ENCODE measurements around the gene SCN1A.

SCN1A gene

DNA sequence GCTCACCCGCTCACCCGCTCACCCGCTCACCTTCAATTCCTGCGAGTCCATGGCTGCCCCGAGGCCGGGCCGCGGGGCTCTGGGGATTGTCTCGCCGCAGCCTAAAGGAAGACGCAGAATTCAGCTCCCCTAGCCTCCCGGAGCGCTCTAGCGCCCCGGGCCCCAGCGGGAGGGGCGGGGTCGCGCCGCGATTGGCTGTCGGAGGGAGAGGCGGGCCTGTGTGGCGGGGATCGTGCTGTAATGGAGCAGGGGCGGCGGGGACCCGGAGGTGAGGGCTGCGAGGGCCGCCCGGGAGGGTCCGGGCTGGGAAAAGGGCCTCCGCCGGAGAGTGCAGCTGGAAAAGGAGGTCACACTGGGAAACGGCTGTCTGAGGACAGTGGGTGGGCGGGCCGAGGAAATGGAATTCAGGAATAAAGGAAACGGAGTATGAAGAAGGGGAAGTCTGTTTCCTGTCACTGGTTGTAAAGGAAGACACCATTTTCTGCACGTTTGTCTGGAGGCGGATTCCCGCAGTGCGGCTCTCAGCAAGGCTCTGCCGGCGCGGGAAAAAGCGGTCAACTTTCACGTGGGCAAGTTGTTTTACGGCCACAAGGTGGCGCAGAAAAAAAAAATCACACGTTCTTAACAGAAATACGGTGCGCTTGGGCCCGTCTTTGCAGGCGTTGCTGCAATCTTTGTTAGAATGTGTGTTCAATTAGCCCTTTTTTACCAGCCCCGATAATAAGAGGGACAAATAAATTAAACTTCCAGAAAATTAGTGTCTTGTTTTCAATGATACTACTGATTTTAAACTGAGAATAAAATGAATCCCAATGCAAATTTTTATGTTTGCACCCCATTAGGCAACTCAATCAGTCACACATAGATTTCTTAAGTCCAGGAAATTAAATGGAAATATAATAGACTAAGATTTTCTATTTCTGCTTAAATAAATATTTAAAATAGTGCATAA, 173.9 kb downstream of the SCN1A start, which contains the start of gene TTC21B:
Gene TTC21B (minus strand): TSS at position 122 of the 952 bp plus-strand sequence. CDS start 71 bp downstream, at position 51.
- peak within 1 kb of the TSS; percentile 97 for H3K4me3 ChIP-seq (ENCODE audit: low read length)
- no peak for TF ChIP-seq ZNF274 (IDR thresholded peaks at IDR 0.05; ENCODE audit: low read depth, low read length)

DNA sequence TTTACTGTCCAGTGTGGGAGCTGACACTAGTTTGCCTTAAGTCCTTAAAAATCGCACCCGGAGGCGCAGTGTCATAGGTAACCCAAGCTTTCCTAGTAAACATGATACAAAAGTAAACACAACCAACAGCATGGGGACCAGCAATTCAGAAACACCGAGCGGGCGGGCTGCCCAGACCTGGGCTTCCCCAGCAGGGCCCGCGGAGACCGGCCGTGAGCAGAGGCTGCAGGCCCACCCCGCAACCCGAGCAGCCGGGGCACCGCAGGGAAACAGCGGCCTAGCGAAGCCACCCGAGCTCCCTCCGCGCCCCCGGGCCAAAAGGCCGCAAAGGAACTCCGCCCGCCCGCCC, 174.5 kb downstream of the SCN1A start:
- peak overlapping the region; percentile 97 for H3K4me3 ChIP-seq (ENCODE audit: low read length)
- TF ChIP-seq ZNF274 (IDR thresholded peaks at IDR 0.05; ENCODE audit: low read depth, low read length) = no peak

DNA sequence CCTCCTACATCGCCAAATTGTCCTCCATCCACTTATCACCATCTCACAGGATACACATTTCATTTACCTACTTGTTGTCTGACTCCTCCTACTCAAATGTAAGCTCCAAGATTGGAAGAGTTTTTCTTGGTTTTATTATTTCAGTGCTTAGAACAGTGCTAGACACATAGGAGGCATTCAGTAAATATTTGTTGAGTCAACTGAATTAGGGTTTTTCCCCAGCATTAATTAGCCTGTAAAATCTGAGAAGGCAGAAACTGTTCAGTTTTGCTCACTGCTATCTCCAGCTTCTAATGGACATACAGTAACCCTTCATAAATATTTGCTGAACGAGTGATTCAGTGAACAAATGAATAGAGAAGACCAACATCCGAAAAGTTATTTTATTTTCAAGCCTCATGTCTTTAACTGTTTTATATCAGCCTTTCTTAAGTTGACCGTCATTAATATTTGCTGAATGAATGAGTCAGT, 175.0 kb downstream of the SCN1A start:
- no peak for TF ChIP-seq ZNF274 (IDR thresholded peaks at IDR 0.05; ENCODE audit: low read depth, low read length)
- peak overlapping the region; percentile 97 for H3K4me3 ChIP-seq (ENCODE audit: low read length)

DNA sequence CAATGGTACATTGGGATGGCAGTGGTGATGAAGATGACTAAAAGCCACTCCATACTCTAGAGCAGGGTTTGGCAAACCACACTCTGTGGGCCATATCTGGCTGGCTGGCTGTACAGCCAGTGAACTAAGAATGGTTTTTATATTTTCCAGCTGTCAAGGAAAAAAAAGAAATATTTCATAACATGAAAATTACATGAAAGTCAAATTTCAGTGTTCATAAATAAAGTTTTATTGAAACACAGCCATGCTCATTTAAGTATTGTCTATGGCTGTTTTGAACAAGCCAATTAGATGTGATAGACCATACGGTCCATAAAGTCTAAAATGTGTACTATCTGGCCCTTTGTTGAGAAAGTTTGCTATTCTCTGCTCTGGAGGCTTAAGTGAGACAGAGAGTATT, 175.7 kb downstream of the SCN1A start:
- no peak overlapping the region; the same call in 1 of the 2 replicates for H3K4me3 ChIP-seq (ENCODE audit: low read length)
- no peak for TF ChIP-seq ZNF274 (IDR thresholded peaks at IDR 0.05; ENCODE audit: low read depth, low read length)

DNA sequence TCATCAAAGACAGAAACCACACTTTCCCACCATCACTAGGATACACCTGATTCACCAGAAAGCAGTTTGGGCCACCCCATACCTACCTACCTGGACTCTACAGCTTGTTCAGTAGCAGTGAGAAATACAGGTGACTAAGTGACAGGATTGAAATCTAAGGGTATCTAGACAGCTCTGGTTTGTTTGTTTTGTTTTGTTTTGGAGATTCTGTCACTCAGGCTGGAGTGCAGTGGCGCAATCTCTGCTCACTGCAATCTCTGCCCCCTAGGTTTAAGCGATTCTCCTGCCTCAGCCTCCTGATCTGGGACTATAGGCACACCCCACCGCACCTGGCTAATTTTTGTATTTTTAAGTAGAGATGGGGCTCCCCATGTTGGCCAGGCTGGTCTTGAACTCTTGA, 177.4 kb downstream of the SCN1A start:
- TF ChIP-seq ZNF274 (IDR thresholded peaks at IDR 0.05; ENCODE audit: low read depth, low read length) = no peak
- H3K4me3 ChIP-seq (ENCODE audit: low read length) = no peak overlapping the region

DNA sequence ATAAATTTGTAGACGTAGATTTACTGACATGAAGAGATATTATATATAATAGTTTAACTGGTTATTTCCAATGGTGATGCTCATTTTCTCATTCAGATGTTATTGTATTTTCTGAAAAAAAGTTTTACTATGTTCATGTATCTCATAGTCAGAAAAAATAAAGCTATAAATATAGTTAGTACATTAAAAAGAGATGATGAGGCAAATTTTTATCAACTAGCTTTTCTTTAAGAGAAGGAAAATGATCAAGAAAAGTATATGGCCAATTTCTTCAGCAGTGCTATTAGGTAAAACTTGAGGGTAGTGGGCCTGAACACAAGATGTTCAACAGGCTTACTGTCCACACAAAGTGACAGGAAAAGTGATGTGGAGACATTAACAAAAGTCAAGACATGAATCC, 186.0 kb downstream of the SCN1A start:
- no peak for TF ChIP-seq ZNF274 (IDR thresholded peaks at IDR 0.05; ENCODE audit: low read depth, low read length)

DNA sequence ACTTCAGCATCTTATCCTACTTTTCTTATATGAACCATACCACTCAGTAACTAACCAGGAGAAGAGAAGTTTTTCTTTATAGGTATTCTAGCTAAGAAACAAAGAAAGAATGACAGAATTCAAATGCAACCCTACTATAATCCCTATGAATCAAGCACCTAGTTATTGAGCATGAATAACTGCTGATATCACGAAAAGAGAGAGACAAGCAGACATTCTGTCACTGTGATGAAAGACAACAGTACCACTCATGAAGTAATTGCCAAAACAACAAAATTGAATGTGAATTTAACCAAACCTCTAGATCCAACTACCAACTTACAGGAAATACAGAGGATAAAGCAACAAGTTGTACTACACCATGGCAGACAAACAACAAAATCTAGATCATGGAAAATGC, 189.6 kb downstream of the SCN1A start:
- no peak overlapping the region for H3K4me3 ChIP-seq (ENCODE audit: low read length)
- TF ChIP-seq ZNF274 (IDR thresholded peaks at IDR 0.05; ENCODE audit: low read depth, low read length) = no peak

More for the DNA sequence above, 186.0 kb downstream of the SCN1A start:
- no peak overlapping the region for H3K4me3 ChIP-seq (ENCODE audit: low read length)

All from GM08714 (cell line).